HG03432 (cell line): ENCODE results near the gene ARHGAP10.
"Not testable (repeated sequence)": the region's sequence is repeated elsewhere in the genome, so short reads cannot be mapped to it uniquely, and the experiment has no call there.

ENCODE experiments used
- ATAC-seq: cut with Tn5 transposase; IDR thresholded peaks from one replicate; pipeline ENCODE4 v1.9.1; 2021; ENCODE audit warnings: mild to moderate bottlenecking, moderate library complexity; ENCODE audit not compliant: unreplicated experiment

ARHGAP10 gene

DNA sequence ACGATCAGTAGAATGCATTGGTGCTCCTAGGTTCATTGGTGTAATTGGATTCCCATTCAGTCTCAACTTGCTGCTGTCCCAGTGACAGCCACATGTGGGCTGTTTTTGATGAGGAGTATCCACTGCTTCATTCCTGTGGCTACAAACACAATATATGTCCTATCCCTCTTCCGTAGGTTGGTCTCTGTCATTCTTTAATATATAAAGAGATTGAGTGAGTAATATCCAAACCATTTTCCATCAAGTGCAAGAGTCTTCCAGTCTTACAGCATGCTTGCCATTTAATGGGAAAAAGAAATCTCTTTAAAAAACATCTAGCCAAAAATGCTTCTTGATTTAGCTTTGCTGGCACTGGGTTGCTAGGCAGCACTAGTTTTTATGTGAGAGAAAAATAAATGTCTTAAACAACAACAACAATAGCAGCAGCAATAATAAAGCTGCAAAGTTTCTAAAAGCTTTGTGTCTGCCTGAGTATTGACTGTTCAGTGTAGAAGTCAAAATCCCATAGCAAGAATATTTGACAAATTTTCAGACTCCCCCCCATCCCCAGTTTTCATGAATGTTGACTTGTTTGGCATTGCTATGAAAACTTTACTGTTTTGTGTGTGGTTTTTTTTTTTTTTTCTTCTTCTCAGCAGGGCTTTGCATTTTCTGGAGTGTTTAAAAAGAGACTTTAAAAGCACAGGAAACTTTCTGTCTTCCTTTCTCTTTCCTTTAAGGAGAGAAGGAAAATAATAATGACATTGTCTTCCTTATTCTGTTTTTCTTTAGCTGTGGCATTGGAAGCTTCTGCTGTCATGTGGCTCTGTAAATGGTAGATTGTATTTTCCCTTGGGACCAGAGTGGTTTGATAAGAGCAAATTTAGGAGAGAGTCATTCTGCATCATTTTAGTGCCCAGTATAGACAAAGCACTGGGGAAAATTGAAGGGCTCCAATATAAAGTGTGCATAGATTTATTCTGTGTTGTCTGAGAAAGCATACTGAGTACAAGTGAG, 244.3 kb downstream of the ARHGAP10 start:
- ATAC-seq, result no peak

- ATAC-seq, result no peak
Measured at GRCh38 chr4:147980586-147980985, 248.7 kb downstream of the ARHGAP10 start.

- peak; percentile 96 for ATAC-seq
Measured at GRCh38 chr4:147981305-147981704, 249.4 kb downstream of the ARHGAP10 start.

- ATAC-seq, result no peak
Measured at GRCh38 chr4:147984065-147984777, 252.3 kb downstream of the ARHGAP10 start.

DNA sequence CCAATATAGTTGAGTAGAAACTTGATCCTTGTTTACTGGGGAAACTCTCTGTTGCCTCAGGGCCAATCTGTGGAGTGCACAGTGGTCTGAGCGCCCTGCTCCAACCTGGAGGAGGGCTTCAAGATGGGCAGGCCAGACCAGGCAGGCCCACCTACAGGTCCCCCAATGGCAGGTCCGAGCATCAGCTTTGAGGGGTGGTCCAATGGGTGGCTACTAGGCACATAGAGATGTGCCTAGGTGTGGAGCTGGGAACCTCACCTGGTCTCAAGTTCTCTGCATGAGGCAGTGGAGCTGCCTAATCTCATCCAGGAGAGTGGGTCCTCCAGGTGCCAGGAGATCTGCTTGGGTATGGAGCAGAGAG, 252.9 kb downstream of the ARHGAP10 start:
- no peak for ATAC-seq

DNA sequence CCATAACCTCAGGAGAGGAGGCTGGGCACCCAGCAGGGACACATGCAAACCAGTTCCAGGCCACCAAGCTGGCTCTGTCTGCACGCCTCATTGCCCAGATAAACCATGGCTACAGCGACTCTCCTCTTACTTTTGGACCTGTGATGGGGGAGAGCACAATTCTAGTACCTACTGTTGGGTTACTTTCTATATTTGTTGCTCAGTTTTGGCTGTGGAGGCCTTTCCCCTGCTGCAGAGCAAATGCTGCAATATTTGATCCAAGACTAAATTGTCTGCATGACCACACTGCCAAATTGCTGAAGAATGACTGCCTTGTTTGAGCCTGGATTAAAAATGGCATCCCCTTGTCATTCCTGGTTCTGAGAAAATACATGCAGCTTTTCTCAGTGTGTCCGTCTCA, 253.5 kb downstream of the ARHGAP10 start:
- ATAC-seq, result no peak

- ATAC-seq, result peak; percentile 77
Measured at GRCh38 chr4:147987252-147987651, 255.4 kb downstream of the ARHGAP10 start.

GRCh38 chr4:147991543-147992283, 259.8 kb downstream of the ARHGAP10 start:
- ATAC-seq, result no peak

DNA sequence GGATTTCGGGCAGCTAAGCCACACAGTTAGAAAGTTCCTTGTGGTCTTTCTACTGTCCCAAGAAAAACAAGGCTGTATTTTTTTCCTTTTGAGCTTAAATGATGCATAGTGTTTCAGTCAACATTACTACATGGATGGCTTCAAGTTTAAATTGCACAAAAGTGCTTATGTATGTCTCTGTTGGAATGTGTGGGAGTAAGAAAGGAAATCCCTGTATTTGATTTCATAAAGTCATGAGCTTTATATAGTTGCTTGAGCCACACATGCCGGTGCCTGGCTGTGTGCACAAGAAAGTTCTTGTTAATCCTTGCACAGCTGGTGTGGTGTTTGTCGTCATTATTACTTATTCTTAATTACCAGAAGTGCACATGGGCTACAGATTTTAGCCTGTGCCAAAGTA, 262.2 kb downstream of the ARHGAP10 start:
- ATAC-seq, result no peak

DNA sequence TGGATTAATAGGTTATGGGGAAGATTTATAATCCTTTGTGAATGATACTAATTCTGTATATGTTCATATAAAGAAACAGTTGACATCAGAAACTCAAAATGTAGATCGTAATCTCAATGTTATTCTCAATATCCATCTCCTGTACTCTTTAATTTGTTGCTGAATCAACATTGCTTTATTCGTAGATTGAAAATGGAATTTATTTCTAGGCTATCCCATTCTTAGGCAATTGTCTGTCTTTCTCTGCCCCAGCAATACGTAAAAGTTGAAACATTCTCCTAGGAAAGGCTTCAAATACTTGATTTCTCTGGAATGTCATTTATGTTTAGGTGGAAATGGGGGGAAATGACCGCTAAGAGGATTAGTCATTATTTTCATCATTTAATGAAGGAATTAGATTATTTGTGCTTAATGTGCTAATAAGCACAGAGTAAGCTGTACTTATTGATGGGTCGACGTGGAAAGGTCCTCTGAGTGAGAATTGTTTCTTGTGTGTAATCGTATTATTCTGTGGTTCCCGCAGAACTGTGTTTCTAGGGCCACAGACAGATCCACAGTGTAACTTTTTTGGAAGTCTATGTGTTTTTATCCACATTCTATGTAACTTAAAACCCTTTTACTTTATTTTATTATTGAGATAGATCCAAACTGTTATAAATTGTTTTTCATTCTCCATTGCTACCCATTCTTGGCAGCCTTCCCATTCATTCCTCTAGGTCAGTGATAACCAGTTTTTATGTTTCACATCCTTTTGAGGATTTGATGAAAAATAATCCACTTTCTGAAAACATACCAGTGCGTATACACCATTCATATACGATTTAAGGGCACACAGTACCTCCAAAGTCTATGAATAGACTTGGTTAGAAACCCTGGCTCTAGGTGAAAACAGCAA, 262.9 kb downstream of the ARHGAP10 start:
- no peak for ATAC-seq

- no peak for ATAC-seq
Measured at GRCh38 chr4:147996859-147997258, 265.0 kb downstream of the ARHGAP10 start.

GRCh38 chr4:148000038-148000437, 268.1 kb downstream of the ARHGAP10 start:
- ATAC-seq, result not testable (repeated sequence)

DNA sequence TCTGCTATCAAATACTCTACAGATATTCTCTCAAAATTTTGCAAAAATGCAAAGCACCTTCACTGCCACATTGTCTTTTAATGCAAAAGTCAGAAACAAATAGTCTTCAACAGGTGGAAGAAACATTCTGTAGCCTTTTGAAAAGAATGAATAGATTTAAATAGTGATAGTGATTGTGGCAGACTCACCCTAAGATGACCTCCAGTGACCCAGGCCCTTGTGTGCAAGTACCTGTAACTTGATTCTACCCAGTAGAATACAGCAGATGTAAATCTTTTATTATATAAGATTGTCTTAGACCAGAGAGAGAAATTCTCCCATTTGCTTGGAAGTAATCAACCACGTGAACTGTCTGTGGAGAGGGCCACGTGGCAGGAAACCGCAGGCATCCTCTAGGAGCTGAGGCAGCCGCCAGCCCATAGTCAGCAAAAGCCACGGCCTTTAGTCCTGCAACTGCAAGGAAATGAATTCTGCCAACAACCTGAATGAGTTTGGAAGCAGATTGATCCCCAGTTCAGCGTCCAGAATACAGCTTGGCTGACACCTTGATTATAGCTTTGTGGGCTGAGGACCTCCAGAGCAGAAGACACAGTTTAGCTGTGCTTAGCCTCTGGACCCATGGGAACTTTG, 272.5 kb downstream of the ARHGAP10 start:
- peak; percentile 69 for ATAC-seq

DNA sequence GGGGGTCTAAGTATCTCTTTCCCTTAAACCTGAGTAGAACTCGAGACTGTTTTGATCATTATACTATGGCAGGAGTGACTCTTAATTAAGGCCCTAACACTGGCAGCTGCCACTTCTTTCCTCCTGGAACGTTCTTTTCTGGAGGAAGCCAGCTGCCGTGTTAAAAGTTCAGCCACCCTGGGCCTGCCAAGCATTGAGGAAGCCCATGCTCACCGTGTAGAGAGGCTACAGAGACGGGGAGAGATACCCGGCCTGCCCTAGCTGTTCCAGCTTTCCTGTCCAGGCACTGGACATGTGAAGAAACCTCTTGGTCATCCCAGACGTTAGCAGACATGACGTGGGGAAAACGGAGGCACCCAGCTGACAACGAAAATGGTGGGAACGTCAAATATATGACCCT, 274.1 kb downstream of the ARHGAP10 start:
- no peak for ATAC-seq

GRCh38 chr4:148007314-148007760, 275.4 kb downstream of the ARHGAP10 start:
- no peak for ATAC-seq

GRCh38 chr4:148007792-148008191, 275.9 kb downstream of the ARHGAP10 start:
- ATAC-seq, result no peak

- ATAC-seq, result peak; percentile 40
Measured at GRCh38 chr4:148015058-148015457, 283.2 kb downstream of the ARHGAP10 start.

GRCh38 chr4:148015468-148015867, 283.6 kb downstream of the ARHGAP10 start:
- no peak for ATAC-seq

DNA sequence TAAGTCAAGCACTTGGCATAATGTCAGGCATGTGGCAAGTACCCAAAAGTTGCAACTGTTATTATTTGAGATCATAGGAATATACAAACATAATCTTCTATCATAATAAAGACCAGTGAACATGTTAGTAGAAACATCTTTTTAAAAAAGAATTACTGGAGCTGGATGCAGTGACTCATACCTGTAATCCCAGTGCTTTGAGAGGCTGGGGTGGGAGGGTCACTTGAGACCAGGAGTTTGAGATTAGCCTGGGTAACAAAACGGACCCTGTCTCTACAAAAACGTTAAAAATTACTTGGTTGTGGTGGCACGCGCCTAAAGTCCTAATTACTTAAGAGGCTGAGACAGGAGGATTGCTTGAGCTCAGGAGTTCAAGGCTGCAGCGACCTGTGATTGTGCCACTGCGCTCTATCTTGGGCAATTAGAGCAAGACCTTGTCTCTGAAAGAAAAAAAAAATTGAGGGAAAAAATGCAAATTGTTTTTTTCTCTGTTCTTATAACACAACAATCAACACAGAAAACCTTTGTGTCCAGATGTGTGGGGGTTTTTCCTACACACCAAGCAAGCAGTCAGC, 284.3 kb downstream of the ARHGAP10 start:
- no peak for ATAC-seq
